Neuronal stem cell (in vitro differentiated cells): ENCODE results near the gene SNURF.

Source experiments
- DNase-seq: peaks from one replicate; pipeline ENCODE4 v3.0.0-alpha.2; 2013; ENCODE audit warnings: low spot score
- H2AFZ ChIP-seq: one replicate; pipeline ENCODE4 v1.6.1; 2013; ENCODE audit warnings: mild to moderate bottlenecking, low read length, inconsistent platforms
- H2AK5ac ChIP-seq: 2 replicates; pipeline ENCODE4 v1.6.1; 2013; ENCODE audit warnings: low read depth, mild to moderate bottlenecking, inconsistent platforms, low read length, moderate library complexity, mixed read lengths
- H2BK120ac ChIP-seq: 2 replicates; pipeline ENCODE4 v1.6.1; 2013; ENCODE audit warnings: low read depth, mild to moderate bottlenecking, inconsistent platforms, low read length, moderate library complexity, mixed read lengths
- H2BK12ac ChIP-seq: one replicate; pipeline ENCODE4 v1.6.1; 2013; ENCODE audit warnings: low read length, inconsistent platforms
- H2BK15ac ChIP-seq: 2 replicates; pipeline ENCODE4 v1.6.1; 2013; ENCODE audit warnings: mild to moderate bottlenecking, low read length, inconsistent platforms, mixed read lengths
- H2BK5ac ChIP-seq: one replicate; pipeline ENCODE4 v1.6.1; 2013; ENCODE audit warnings: inconsistent platforms, mild to moderate bottlenecking, low read length, moderate library complexity
- H3K14ac ChIP-seq: one replicate; pipeline ENCODE4 v1.6.1; 2013; ENCODE audit warnings: low read length, inconsistent platforms
- H3K18ac ChIP-seq: 2 replicates; pipeline ENCODE4 v1.6.1; 2013; ENCODE audit warnings: low read length, inconsistent platforms
- H3K23ac ChIP-seq: 2 replicates; pipeline ENCODE4 v1.6.1; 2013; ENCODE audit warnings: low read depth, mild to moderate bottlenecking, mixed read lengths, low read length, inconsistent platforms; ENCODE audit not compliant: poor library complexity
- H3K27ac ChIP-seq: replicated peaks from 3 replicates; pipeline ENCODE4 v1.5.1; 2013; ENCODE audit warnings: low read length, inconsistent platforms
- H3K27me3 ChIP-seq, 3 experiments: 2 replicates each; pipeline ENCODE4 v1.6.1; 2013; ENCODE audit warnings: low read length in 3 of 3, mild to moderate bottlenecking in 2 of 3, inconsistent platforms in 1 of 3, low read depth in 1 of 3, mixed read lengths in 1 of 3, moderate library complexity in 1 of 3; ENCODE audit not compliant: control insufficient read depth in 3 of 3, insufficient read depth in 3 of 3
- H3K36me3 ChIP-seq, 2 donors: replicated peaks in 1 of 2; 2 replicates each; pipeline ENCODE4 v1.6.1; 2013; ENCODE audit warnings: low read length in 2 of 2; ENCODE audit not compliant: control insufficient read depth in 2 of 2, insufficient read depth in 2 of 2
- H3K4ac ChIP-seq: 2 replicates; pipeline ENCODE4 v1.6.1; 2013; ENCODE audit warnings: inconsistent platforms, mild to moderate bottlenecking, low read length, moderate library complexity
- H3K4me1 ChIP-seq, 2 donors: 1 replicate in 1 of 2; 2 replicates in 1 of 2; pipeline ENCODE4 v1.6.1; 2013; ENCODE audit warnings: low read length in 2 of 2, low read depth in 1 of 2; ENCODE audit not compliant: control insufficient read depth in 2 of 2, insufficient read depth in 1 of 2
- H3K4me2 ChIP-seq: one replicate; pipeline ENCODE4 v1.6.1; 2013; ENCODE audit warnings: mild to moderate bottlenecking, low read length, inconsistent platforms; ENCODE audit not compliant: insufficient read depth, poor library complexity, severe bottlenecking
- H3K4me3 ChIP-seq, 2 donors: 2 replicates each; pipeline ENCODE4 v1.5.1; 2013; ENCODE audit warnings: low read length in 2 of 2, mild to moderate bottlenecking in 2 of 2, inconsistent platforms in 1 of 2, moderate library complexity in 1 of 2
- H3K79me1 ChIP-seq: one replicate; pipeline ENCODE4 v1.6.1; 2013; ENCODE audit warnings: low read depth, mild to moderate bottlenecking, inconsistent platforms, low read length, moderate library complexity
- H3K9ac ChIP-seq: one replicate; pipeline ENCODE4 v1.6.1; 2013; ENCODE audit warnings: mild to moderate bottlenecking, low read depth, low read length, inconsistent platforms; ENCODE audit not compliant: poor library complexity
- H3K9me3 ChIP-seq, 2 donors: replicated peaks in 1 of 2; 2 replicates each; pipeline versions ENCODE3 to v1.6.1; 2013; ENCODE audit warnings: low read length in 2 of 2, mild to moderate bottlenecking in 2 of 2, inconsistent platforms in 1 of 2, low read depth in 1 of 2, mixed read lengths in 1 of 2, moderate library complexity in 1 of 2; ENCODE audit not compliant: control insufficient read depth in 2 of 2, insufficient read depth in 1 of 2
- H4K8ac ChIP-seq: one replicate; pipeline ENCODE4 v1.6.1; 2013; ENCODE audit warnings: low read depth, mild to moderate bottlenecking, inconsistent platforms, low read length, moderate library complexity
- H4K91ac ChIP-seq: one replicate; pipeline ENCODE4 v1.6.1; 2013; ENCODE audit warnings: low read length, low read depth, mild to moderate bottlenecking, inconsistent platforms; ENCODE audit not compliant: poor library complexity
- WGBS, 2 donors: extraction: QIAGEN DNeasy Blood & Tissue Kit; methylation state at CpG; one replicate each; pipeline ENCODE4 v1.1.7; 2013; ENCODE audit warnings: missing lambda C conversion rate in 2 of 2, mixed read lengths in 1 of 2; ENCODE audit not compliant: insufficient read length in 2 of 2, insufficient replicate concordance in 1 of 2; ENCODE audit errors: extremely low coverage in 2 of 2; 5-methylcytosine and 5-hydroxymethylcytosine counted together

The SNURF gene

GRCh38 chr15:24956111-24956838, 1.5 kb downstream of the SNURF start:
- Histone ChIP-seq H3K14ac (peak overlapping the region; percentile 64), H3K23ac (peak overlapping the region; percentile 22), H3K18ac (peak overlapping the region; percentile 69), H3K27ac (peak overlapping the region; percentile 97), H3K36me3 (peaks cover 0 to 27% of the 10 kb centered on the region in 2 donors), H3K9me3 (peaks cover 2 to 29% of the 10 kb centered on the region in 2 donors), H4K8ac (no peak overlapping the region), H3K4ac (no peak overlapping the region), H3K4me1 (peaks cover 0 to 2% of the 10 kb centered on the region in 2 donors), H3K9ac (peak overlapping the region; percentile 85), H3K79me1 (peaks cover 2% of the 10 kb centered on the region), H2BK120ac (no peak overlapping the region), H2BK12ac (no peak overlapping the region), H3K4me3 (peak overlapping the region; percentile 94), H2BK15ac (no peak overlapping the region), H2BK5ac (peak overlapping the region; percentile 48), H2AFZ (peak overlapping the region; percentile 69), H3K27me3 (no peaks in the 10 kb centered on the region), H2AK5ac (peak overlapping the region; percentile 91), H3K4me2 (peak overlapping the region; percentile 43), H4K91ac (no peak overlapping the region)
- no CpG with 5 or more reads among the region's 28 CpGs for WGBS, 2 donors
- peak; percentile 67 for DNase-seq

GRCh38 chr15:24957691-24958090, 2.9 kb downstream of the SNURF start:
- no peak overlapping the region for H3K4ac ChIP-seq
- H3K4me1 ChIP-seq, result peaks cover 0 to 2% of the 10 kb centered on the region in 2 donors
- H3K36me3 ChIP-seq, result peaks cover 0 to 36% of the 10 kb centered on the region in 2 donors
- no peak overlapping the region for H4K91ac ChIP-seq
- no peak overlapping the region for H2AK5ac ChIP-seq
- no peak overlapping the region for H4K8ac ChIP-seq
- H3K9me3 ChIP-seq, result peaks cover 2 to 36% of the 10 kb centered on the region in 2 donors
- H3K27me3 ChIP-seq, result no peaks in the 10 kb centered on the region
- H3K18ac ChIP-seq, result no peak overlapping the region
- DNase-seq, result no peak
- H2BK120ac ChIP-seq, result no peak overlapping the region
- no peak overlapping the region for H2BK5ac ChIP-seq
- H2BK15ac ChIP-seq, result no peak overlapping the region
- no peak overlapping the region for H2AFZ ChIP-seq
- peak overlapping the region; percentile 21 for H3K4me2 ChIP-seq
- H3K4me3 ChIP-seq, result peak overlapping the region; percentile 60 to 94
- peaks cover 2% of the 10 kb centered on the region for H3K79me1 ChIP-seq
- no CpG with 5 or more reads among the region's 2 CpGs for WGBS, 2 donors
- H3K9ac ChIP-seq, result no peak overlapping the region
- no peak overlapping the region for H3K14ac ChIP-seq
- no peak overlapping the region for H3K23ac ChIP-seq
- no peak overlapping the region for H3K27ac ChIP-seq
- no peak overlapping the region for H2BK12ac ChIP-seq

- Histone ChIP-seq H3K23ac (no peak overlapping the region), H3K27ac (no peak overlapping the region), H4K8ac (no peak overlapping the region), H4K91ac (no peak overlapping the region), H3K79me1 (no peaks in the 10 kb centered on the region), H3K9ac (no peak overlapping the region), H2BK5ac (no peak overlapping the region), H2BK12ac (no peak overlapping the region), H3K18ac (no peak overlapping the region), H3K9me3 (peaks cover 4 to 44% of the 10 kb centered on the region in 2 donors), H3K4me3 (no peak overlapping the region), H3K14ac (no peak overlapping the region), H2AFZ (no peak overlapping the region), H2AK5ac (no peak overlapping the region), H3K4me1 (peaks cover 0 to 2% of the 10 kb centered on the region in 2 donors), H3K4me2 (no peak overlapping the region), H2BK120ac (no peak overlapping the region), H3K4ac (no peak overlapping the region), H3K36me3 (peaks cover 9 to 78% of the 10 kb centered on the region in 2 donors), H2BK15ac (no peak overlapping the region), H3K27me3 (no peaks in the 10 kb centered on the region)
- no CpG with 5 or more reads among the region's 4 CpGs for WGBS, 2 donors
- no peak for DNase-seq
Measured at GRCh38 chr15:24961967-24962366, 7.2 kb downstream of the SNURF start.

- Histone ChIP-seq H3K9ac (no peak overlapping the region), H3K36me3 (peaks cover 11 to 85% of the 10 kb centered on the region in 2 donors), H4K8ac (no peak overlapping the region), H3K23ac (no peak overlapping the region), H3K9me3 (peaks cover 4 to 44% of the 10 kb centered on the region in 2 donors), H3K4me1 (peaks cover 0 to under 1% of the 10 kb centered on the region in 2 donors), H3K4ac (no peak overlapping the region), H2BK15ac (no peak overlapping the region), H3K18ac (no peak overlapping the region), H2AK5ac (no peak overlapping the region), H3K27ac (no peak overlapping the region), H3K27me3 (no peaks in the 10 kb centered on the region), H2BK12ac (no peak overlapping the region), H4K91ac (no peak overlapping the region), H3K4me2 (no peak overlapping the region), H2BK5ac (no peak overlapping the region), H3K79me1 (no peaks in the 10 kb centered on the region), H2AFZ (no peak overlapping the region), H3K4me3 (no peak overlapping the region), H2BK120ac (no peak overlapping the region), H3K14ac (no peak overlapping the region)
- DNase-seq, result no peak
- no CpG with 5 or more reads among the region's 4 CpGs for WGBS, 2 donors
Measured at GRCh38 chr15:24962880-24963279, 8.1 kb downstream of the SNURF start.
